ENCODE results near the gene LY6G6C.

The LY6G6C gene

DNA sequence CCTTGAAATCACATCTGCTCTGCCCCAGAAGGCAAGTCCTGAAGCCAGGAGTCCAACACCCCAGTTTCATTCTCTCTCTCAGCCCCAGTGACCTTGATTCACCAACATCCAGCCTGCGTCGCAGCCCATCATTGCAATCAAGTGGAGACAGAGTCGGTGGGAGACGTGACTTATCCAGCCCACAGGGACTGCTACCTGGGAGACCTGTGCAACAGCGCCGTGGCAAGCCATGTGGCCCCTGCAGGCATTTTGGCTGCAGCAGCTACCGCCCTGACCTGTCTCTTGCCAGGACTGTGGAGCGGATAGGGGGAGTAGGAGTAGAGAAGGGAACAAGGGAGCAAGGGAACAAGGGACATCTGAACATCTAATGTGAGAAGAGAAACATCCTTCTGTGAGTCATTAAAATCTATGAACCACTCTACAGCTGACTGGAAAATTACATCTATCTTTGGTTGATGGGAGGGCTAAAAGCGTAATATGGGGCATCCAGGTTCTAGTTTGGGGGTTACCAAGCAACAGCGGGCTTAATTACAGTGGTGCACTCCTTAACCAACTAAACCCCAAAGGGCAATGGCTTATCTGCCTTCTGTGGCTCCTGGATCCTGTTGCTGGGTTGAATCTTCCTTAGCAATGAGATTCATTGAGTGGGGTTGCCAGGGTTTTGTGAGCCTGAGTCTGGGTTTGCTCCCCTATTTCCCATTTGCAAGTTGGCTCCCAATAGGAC, 3.9 kb downstream of the LY6G6C start:
- H3K4me2 ChIP-seq (ENCODE audit: low read length, poor library complexity, severe bottlenecking), result no peak overlapping the region
- H2BK12ac ChIP-seq (ENCODE audit: low read length in 2 of 2), result no peak overlapping the region
- no peak for DNase-seq
- no peak overlapping the region for H4K8ac ChIP-seq (ENCODE audit: low read length)
- H2AK5ac ChIP-seq (ENCODE audit: low read length, severe bottlenecking), result no peak overlapping the region
- H2BK15ac ChIP-seq (ENCODE audit: low read depth, poor library complexity, severe bottlenecking), result no peak overlapping the region
- no peak overlapping the region for H3K27ac ChIP-seq (ENCODE audit: low read length, poor library complexity, severe bottlenecking)
- peaks cover 12 to 29% of the 10 kb centered on the region in 2 experiments for H3K27me3 ChIP-seq (ENCODE audit: control insufficient read depth in 1 of 2, insufficient read depth in 1 of 2, low read length in 2 of 2)
- H3K4ac ChIP-seq (ENCODE audit: low read depth in 1 of 2, low read length in 2 of 2), result no peak overlapping the region
- H3K9ac ChIP-seq (ENCODE audit: low read length), result no peak overlapping the region
- no peak overlapping the region for H3K4me3 ChIP-seq (ENCODE audit: insufficient read depth in 1 of 2, low read depth in 1 of 2, low read length in 2 of 2)
- peaks cover 4% of the 10 kb centered on the region for H3K4me1 ChIP-seq (ENCODE audit: control insufficient read depth, insufficient read depth, low read depth, low read length)
- H3K18ac ChIP-seq (ENCODE audit: low read depth in 1 of 2, low read length in 2 of 2), result no peak overlapping the region
- H2BK120ac ChIP-seq (ENCODE audit: low read depth, low read length), result no peak overlapping the region
- H4K91ac ChIP-seq (ENCODE audit: low read length), result no peak overlapping the region
- no peaks in the 10 kb centered on the region for H3K36me3 ChIP-seq (ENCODE audit: control insufficient read depth in 1 of 2, insufficient read depth in 2 of 2, low read depth in 1 of 2, low read length in 2 of 2)
- H3K23ac ChIP-seq (ENCODE audit: low read length in 2 of 2), result no peak overlapping the region
- 75% methylated on average over 8 of the region's 10 CpGs for WGBS
- no peak overlapping the region for H2BK5ac ChIP-seq (ENCODE audit: low read depth, low read length, poor library complexity, severe bottlenecking)
- no peaks in the 10 kb centered on the region for H3K79me1 ChIP-seq (replicated peaks; ENCODE audit: low read length, poor library complexity, severe bottlenecking)
- no peaks in the 10 kb centered on the region for H3K9me3 ChIP-seq (ENCODE audit: control insufficient read depth, low read length)
- no peak overlapping the region for H2AFZ ChIP-seq (ENCODE audit: low read depth, low read length)
- no peak overlapping the region for H3K14ac ChIP-seq (ENCODE audit: low read length in 2 of 2)

DNA sequence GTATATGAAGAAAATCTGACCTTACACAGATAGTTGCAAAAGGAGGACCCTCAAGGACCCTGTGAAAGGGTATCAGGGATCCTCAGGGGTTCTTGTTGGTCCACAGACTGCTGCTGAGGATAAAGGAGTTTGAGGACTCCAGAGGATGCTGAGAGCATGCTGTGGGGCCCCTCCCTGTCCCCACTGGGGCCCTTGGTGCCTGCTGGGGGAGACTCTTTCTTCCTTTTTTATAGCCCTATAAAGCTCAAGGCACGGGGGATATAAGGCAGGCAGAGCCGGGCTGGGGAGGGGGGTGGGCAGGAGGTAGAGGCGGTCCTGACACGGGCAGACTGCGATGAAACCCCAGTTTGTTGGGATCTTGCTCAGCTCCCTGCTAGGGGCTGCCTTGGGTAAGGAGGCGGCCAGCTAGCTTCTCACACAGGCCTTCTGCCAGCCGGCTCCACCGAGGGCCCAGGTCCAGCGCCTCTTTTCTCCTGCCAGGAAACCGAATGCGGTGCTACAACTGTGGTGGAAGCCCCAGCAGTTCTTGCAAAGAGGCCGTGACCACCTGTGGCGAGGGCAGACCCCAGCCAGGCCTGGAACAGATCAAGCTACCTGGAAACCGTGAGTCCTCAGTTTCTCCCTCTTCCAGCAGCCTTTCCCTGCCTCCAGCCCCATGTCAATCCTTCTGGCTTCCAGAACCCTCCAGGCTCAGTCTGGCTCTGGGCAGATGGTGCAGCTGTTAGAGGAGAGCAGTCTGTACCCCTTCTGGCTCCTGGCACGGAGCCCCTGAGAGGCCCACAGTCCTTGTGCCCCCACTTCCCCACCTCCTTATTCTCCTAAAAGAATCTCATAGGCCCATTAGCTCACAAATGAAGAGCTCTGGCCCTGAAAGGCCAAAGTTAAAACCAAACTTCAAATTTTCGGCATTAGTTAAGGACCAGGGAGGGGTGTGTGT, 6.3 kb downstream of the LY6G6C start, which contains the start of gene LY6G6D:
Gene LY6G6D (plus strand): TSS at position 327 of the 937 bp plus-strand sequence. CDS start 8 bp downstream, at position 335.
- H3K36me3 ChIP-seq (ENCODE audit: control insufficient read depth in 1 of 2, insufficient read depth in 2 of 2, low read depth in 1 of 2, low read length in 2 of 2), result peaks cover 0 to 3% of the 10 kb centered on the region in 2 experiments
- no peak within 1 kb of the TSS for H2BK5ac ChIP-seq (ENCODE audit: low read depth, low read length, poor library complexity, severe bottlenecking)
- H3K9ac ChIP-seq (ENCODE audit: low read length), result no peak within 1 kb of the TSS
- H3K4me1 ChIP-seq (ENCODE audit: control insufficient read depth, insufficient read depth, low read depth, low read length), result peaks cover 4% of the 10 kb centered on the region
- H2BK120ac ChIP-seq (ENCODE audit: low read depth, low read length), result no peak within 1 kb of the TSS
- no peak within 1 kb of the TSS for H3K18ac ChIP-seq (ENCODE audit: low read depth in 1 of 2, low read length in 2 of 2)
- no peak for DNase-seq
- H3K27ac ChIP-seq (ENCODE audit: low read length, poor library complexity, severe bottlenecking), result no peak within 1 kb of the TSS
- no peaks in the 10 kb centered on the region for H3K79me1 ChIP-seq (replicated peaks; ENCODE audit: low read length, poor library complexity, severe bottlenecking)
- H4K8ac ChIP-seq (ENCODE audit: low read length), result peak within 1 kb of the TSS; percentile 84
- H4K91ac ChIP-seq (ENCODE audit: low read length), result no peak within 1 kb of the TSS
- no peak within 1 kb of the TSS for H3K4me2 ChIP-seq (ENCODE audit: low read length, poor library complexity, severe bottlenecking)
- H3K4ac ChIP-seq (ENCODE audit: low read depth in 1 of 2, low read length in 2 of 2), result no peak within 1 kb of the TSS
- no peak within 1 kb of the TSS for H2AK5ac ChIP-seq (ENCODE audit: low read length, severe bottlenecking)
- no peak within 1 kb of the TSS for H3K4me3 ChIP-seq (ENCODE audit: insufficient read depth in 1 of 2, low read depth in 1 of 2, low read length in 2 of 2)
- H3K27me3 ChIP-seq (ENCODE audit: control insufficient read depth in 1 of 2, insufficient read depth in 1 of 2, low read length in 2 of 2), result peaks cover 35 to 38% of the 10 kb centered on the region in 2 experiments
- no peak within 1 kb of the TSS for H2AFZ ChIP-seq (ENCODE audit: low read depth, low read length)
- no peak within 1 kb of the TSS for H3K14ac ChIP-seq (ENCODE audit: low read length in 2 of 2)
- H2BK12ac ChIP-seq (ENCODE audit: low read length in 2 of 2), result peak within 1 kb of the TSS in 1 of 2 experiments; percentile 15
- no peak within 1 kb of the TSS for H3K23ac ChIP-seq (ENCODE audit: low read length in 2 of 2)
- WGBS, result 59% methylated on average over 15 of the region's 16 CpGs
- no peaks in the 10 kb centered on the region for H3K9me3 ChIP-seq (ENCODE audit: control insufficient read depth, low read length)
- H2BK15ac ChIP-seq (ENCODE audit: low read depth, poor library complexity, severe bottlenecking), result no peak within 1 kb of the TSS

DNA sequence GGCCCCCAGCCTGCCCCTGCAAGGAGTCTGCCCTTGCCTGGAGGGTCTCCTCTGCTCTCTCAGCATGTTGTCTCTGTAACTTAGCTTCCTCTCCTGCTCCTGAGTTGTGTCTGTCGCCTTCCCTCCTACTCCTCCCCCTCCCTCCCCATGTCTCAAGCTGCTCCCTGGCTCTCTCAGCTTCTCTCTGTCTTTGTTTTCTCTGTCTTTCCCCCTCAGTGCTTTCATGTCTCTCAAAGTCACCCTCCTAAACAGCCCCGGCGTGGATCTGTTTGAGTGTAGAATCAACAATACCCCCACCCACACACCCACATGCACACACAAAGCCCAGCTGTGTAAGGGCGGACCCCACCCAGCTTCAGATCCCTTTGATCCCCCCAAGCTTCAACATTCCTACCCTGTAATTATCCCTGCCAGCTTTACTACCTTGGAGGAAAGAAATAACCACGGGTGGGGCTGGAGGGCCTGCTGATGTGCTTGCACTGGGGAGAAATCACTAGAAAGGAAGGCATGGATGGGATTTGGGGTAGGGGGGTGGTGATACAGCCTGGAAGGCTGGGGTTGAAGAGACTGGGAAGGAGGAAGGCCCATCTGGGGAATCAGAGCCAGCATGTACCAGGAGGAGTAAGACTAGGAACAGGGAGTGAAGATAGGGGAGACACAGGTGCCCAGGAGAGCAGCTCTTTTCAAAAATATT, 7.4 kb downstream of the LY6G6C start:
- peaks cover 0 to 3% of the 10 kb centered on the region in 2 experiments for H3K36me3 ChIP-seq (ENCODE audit: control insufficient read depth in 1 of 2, insufficient read depth in 2 of 2, low read depth in 1 of 2, low read length in 2 of 2)
- H3K27ac ChIP-seq (ENCODE audit: low read length, poor library complexity, severe bottlenecking), result no peak overlapping the region
- no peak overlapping the region for H2BK120ac ChIP-seq (ENCODE audit: low read depth, low read length)
- H4K8ac ChIP-seq (ENCODE audit: low read length), result peak overlapping the region; percentile 84
- DNase-seq, result no peak
- no peaks in the 10 kb centered on the region for H3K9me3 ChIP-seq (ENCODE audit: control insufficient read depth, low read length)
- H3K4ac ChIP-seq (ENCODE audit: low read depth in 1 of 2, low read length in 2 of 2), result peak overlapping the region in 1 of 2 experiments; percentile 43
- H3K4me3 ChIP-seq (ENCODE audit: insufficient read depth in 1 of 2, low read depth in 1 of 2, low read length in 2 of 2), result no peak overlapping the region
- peak overlapping the region in 1 of 2 experiments; percentile 14 for H3K23ac ChIP-seq (ENCODE audit: low read length in 2 of 2)
- H2AFZ ChIP-seq (ENCODE audit: low read depth, low read length), result peak overlapping the region; percentile 78
- no peak overlapping the region for H2AK5ac ChIP-seq (ENCODE audit: low read length, severe bottlenecking)
- H3K4me2 ChIP-seq (ENCODE audit: low read length, poor library complexity, severe bottlenecking), result no peak overlapping the region
- peak overlapping the region in 1 of 2 experiments; percentile 50 for H3K18ac ChIP-seq (ENCODE audit: low read depth in 1 of 2, low read length in 2 of 2)
- H2BK5ac ChIP-seq (ENCODE audit: low read depth, low read length, poor library complexity, severe bottlenecking), result no peak overlapping the region
- H2BK12ac ChIP-seq (ENCODE audit: low read length in 2 of 2), result peak overlapping the region in 1 of 2 experiments; percentile 15
- no peaks in the 10 kb centered on the region for H3K79me1 ChIP-seq (replicated peaks; ENCODE audit: low read length, poor library complexity, severe bottlenecking)
- H3K14ac ChIP-seq (ENCODE audit: low read length in 2 of 2), result no peak overlapping the region
- H4K91ac ChIP-seq (ENCODE audit: low read length), result no peak overlapping the region
- peaks cover 4% of the 10 kb centered on the region for H3K4me1 ChIP-seq (ENCODE audit: control insufficient read depth, insufficient read depth, low read depth, low read length)
- H3K27me3 ChIP-seq (ENCODE audit: control insufficient read depth in 1 of 2, insufficient read depth in 1 of 2, low read length in 2 of 2), result peaks cover 38 to 41% of the 10 kb centered on the region in 2 experiments
- no peak overlapping the region for H3K9ac ChIP-seq (ENCODE audit: low read length)
- 25% methylated on average over 5 of the region's 5 CpGs for WGBS
- no peak overlapping the region for H2BK15ac ChIP-seq (ENCODE audit: low read depth, poor library complexity, severe bottlenecking)
